HepG2 (cell line): Measurements from ENCODE around the gene SHMT1. TPM values are rescaled to one million over a fixed set of nuclear protein-coding genes. Genes with fewer than 3 reads are reported as not detected.
"Not testable (repeated sequence)": the region's sequence is repeated elsewhere in the genome, so short reads cannot be mapped to it uniquely, and the experiment has no call there.

Source experiments
- ATAC-seq: fragments of 200-7000 bp; cut with Tn5 transposase; 3 replicates; pipeline ENCODE4 v1.9.1; 2020; ENCODE audit warnings: mild to moderate bottlenecking, moderate library complexity
- BruUV-seq: library from RNA; stranded (reverse); fragments of 400-500 nt; replicated peaks from 2 replicates; lab custom pipeline; 2021; lab: Mats Ljungman, UMichigan
- CTCF ChIA-PET: fragments of 300-600 bp; formaldehyde crosslinking; extraction: SDS; loops from one replicate; lab custom pipeline; 2021; ENCODE audit warnings: low total read pairs, inconsistent platforms, low intra/inter-chr PET ratio; lab: Yijun Ruan, JAX
- POLR2A ChIA-PET: fragments of 350-600 bp; sonication (Branson Sonifier 250); formaldehyde crosslinking; loops from one replicate; lab custom pipeline; 2020; ENCODE audit warnings: antibody characterized with exemption, inconsistent platforms; lab: Yijun Ruan, JAX
- DNase-seq: peaks from one replicate; pipeline ENCODE4 v3.0.0-alpha.2; 2015; ENCODE audit warnings: low spot score
- FAIRE-seq: peaks from 3 replicates; lab custom pipeline; 2011; peaks lifted over from hg19 to GRCh38; lab: Jason Lieb, UNC
- H2AFZ ChIP-seq: one replicate; pipeline ENCODE4 v1.6.1; 2011; ENCODE audit warnings: low read length, inconsistent platforms
- H3K27ac ChIP-seq: fragments of 300-600 bp; 3 replicates; pipeline ENCODE4 v1.8.0; 2011; ENCODE audit warnings: mixed run types, mild to moderate bottlenecking, mixed read lengths, low read length, inconsistent platforms; ENCODE audit not compliant: insufficient read depth; ENCODE audit errors: extremely low read length
- H3K27me3 ChIP-seq, 2 experiments: fragments of 200-600 bp in 1 of 2; 2 replicates in 1 of 2; 3 replicates in 1 of 2; pipeline versions ENCODE4 v1.6.0 to v1.8.0; 2011; ENCODE audit warnings: low read length in 2 of 2, mild to moderate bottlenecking in 2 of 2, moderate library complexity in 2 of 2, inconsistent platforms in 1 of 2; ENCODE audit not compliant: insufficient read depth in 2 of 2, control insufficient read depth in 1 of 2
- H3K36me3 ChIP-seq, 2 experiments: fragments of 200-600 bp in 1 of 2; replicated peaks in 1 of 2; 2 replicates in 1 of 2; 3 replicates in 1 of 2; pipeline versions ENCODE4 v1.5.1 to v1.8.0; 2011; ENCODE audit warnings: low read length in 2 of 2, inconsistent platforms in 1 of 2; ENCODE audit not compliant: insufficient read depth in 2 of 2, control insufficient read depth in 1 of 2
- H3K4me1 ChIP-seq: 2 replicates; pipeline ENCODE4 v1.5.1; 2012; ENCODE audit warnings: low read length, inconsistent platforms; ENCODE audit not compliant: insufficient read depth
- H3K4me2 ChIP-seq: 2 replicates; pipeline ENCODE4 v1.6.0; 2011; ENCODE audit warnings: low read depth, low read length, inconsistent platforms
- H3K4me3 ChIP-seq, 3 experiments: fragments of 200-600 bp in 1 of 3; sonication (generic), shearing (Covaris generic) in 1 of 3; replicated peaks in 1 of 3; 2 replicates each; pipeline ENCODE4 v1.5.1; 2011 to 2016; ENCODE audit warnings: low read length in 3 of 3, inconsistent platforms in 2 of 3, low read depth in 2 of 3, mild to moderate bottlenecking in 2 of 3, control low read depth in 1 of 3, mixed read lengths in 1 of 3; ENCODE audit not compliant: insufficient read depth in 1 of 3
- H3K79me2 ChIP-seq: one replicate; pipeline ENCODE4 v1.6.1; 2011; ENCODE audit warnings: low read length, inconsistent platforms; ENCODE audit not compliant: insufficient read depth
- H3K9ac ChIP-seq: 2 replicates; pipeline ENCODE4 v1.6.0; 2011; ENCODE audit warnings: mild to moderate bottlenecking, low read depth, low read length, inconsistent platforms; ENCODE audit not compliant: insufficient read depth
- H3K9me3 ChIP-seq: 2 replicates; pipeline ENCODE4 v1.5.1; 2012; ENCODE audit warnings: mild to moderate bottlenecking, low read length
- H4K20me1 ChIP-seq: 2 replicates; pipeline ENCODE4 v1.6.0; 2011; ENCODE audit warnings: inconsistent platforms, mild to moderate bottlenecking, low read length, moderate library complexity; ENCODE audit not compliant: insufficient read depth
- WGBS: methylation state at CpG from one replicate; pipeline ENCODE4 v1.1.6; 2017; ENCODE audit warnings: low lambda C conversion rate; 5-methylcytosine and 5-hydroxymethylcytosine counted together
- in situ Hi-C: cut with HindIII; loops from 2 replicates; pipeline ENCODE4 v1.10.0; 2017; ENCODE audit warnings: low pct_unique_long_range_greater_than_20kb; ENCODE audit not compliant: extremely low pct_ligation_motif_present
- intact Hi-C: fragments of 100-400 bp; cut with micrococcal nuclease; formaldehyde crosslinking; loops from one replicate; pipeline ENCODE4 v1.10.0; 2022; ENCODE audit not compliant: unreplicated experiment
- polyA plus RNA-seq, 8 experiments: library from polyadenylated mRNA; depleted of rRNA in 3 of 8; stranded (reverse) in 7 of 8; unstranded in 1 of 8; fragments of >200 nt; fragmentation: Illumina TruSeq in 4 of 8; extraction: Trizol in 4 of 8; gene quantifications; 2 replicates each; pipeline versions ENCODE4 v1.2.1 to v1.2.3, GENCODE V29; 2011 to 2016; ENCODE audit warnings: low read depth in 4 of 8, missing spikeins in 1 of 8, mixed read lengths in 1 of 8; ENCODE audit not compliant: insufficient read depth in 1 of 8
- total RNA-seq, 5 experiments: library from RNA; depleted of rRNA; stranded (reverse); fragments of >200 nt; fragmentation: Illumina TruSeq; extraction: Trizol; gene quantifications; 2 replicates each; pipeline ENCODE4 v1.2.3, GENCODE V29; 2016; ENCODE audit warnings: low read depth in 1 of 5

The SHMT1 gene
- total and polyA plus RNA-seq, 2 of the 13 experiments (the other 11 are each of a cell fraction or from before 2014, with no cell fraction given) = 21.3 to 48.8 TPM

GRCh38 chr17:18403166-18403565 is 39.8 kb upstream of the SHMT1 start:
- POLR2A ChIA-PET, DNase-seq, H3K9ac ChIP-seq, CTCF ChIA-PET, H3K9me3 ChIP-seq, BruUV-seq, H2AFZ ChIP-seq, H3K4me1 ChIP-seq, H3K27me3 ChIP-seq, H3K4me3 ChIP-seq, H3K4me2 ChIP-seq, H3K79me2 ChIP-seq, FAIRE-seq, in situ Hi-C loops, H3K36me3 ChIP-seq, intact Hi-C loops, ATAC-seq, H4K20me1 ChIP-seq, H3K27ac ChIP-seq: not testable (repeated sequence)
- 0% methylated on average over 1 of the region's 5 CpGs for WGBS

- H2AFZ ChIP-seq, BruUV-seq, H3K4me3 ChIP-seq, H3K79me2 ChIP-seq, POLR2A ChIA-PET, H4K20me1 ChIP-seq, H3K4me2 ChIP-seq, DNase-seq, H3K27me3 ChIP-seq, CTCF ChIA-PET, H3K9ac ChIP-seq, H3K36me3 ChIP-seq, intact Hi-C loops, H3K27ac ChIP-seq, ATAC-seq, in situ Hi-C loops, H3K4me1 ChIP-seq, H3K9me3 ChIP-seq: not testable (repeated sequence)
- 15% methylated on average over 7 of the region's 7 CpGs for WGBS
- peak; percentile 23 for FAIRE-seq
Observed at GRCh38 chr17:18401872-18402590, 38.7 kb upstream of the SHMT1 start.

DNA sequence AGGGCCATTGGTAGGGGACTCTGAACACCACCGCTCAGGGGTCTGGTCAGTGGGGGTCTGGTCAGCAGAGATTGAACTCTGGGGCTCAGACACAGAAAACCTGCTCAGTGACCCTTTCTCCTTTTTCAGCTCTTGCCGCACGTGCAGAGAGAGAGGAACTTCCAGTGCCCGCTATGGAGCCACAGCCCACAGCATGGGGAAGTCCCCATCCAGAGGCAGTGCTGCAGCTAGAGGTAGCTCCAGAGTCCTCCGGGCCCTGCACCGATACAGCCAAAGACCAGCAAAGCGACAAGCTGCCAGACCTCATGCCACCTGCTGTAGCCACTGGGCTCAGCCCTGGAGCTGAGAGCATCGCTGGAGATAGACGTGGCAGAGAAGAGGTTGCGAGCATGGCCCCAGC is 25.4 kb upstream of the SHMT1 start:
- H3K9me3 ChIP-seq, H3K27me3 ChIP-seq, H3K79me2 ChIP-seq, BruUV-seq, H3K4me3 ChIP-seq, H4K20me1 ChIP-seq, POLR2A ChIA-PET, H3K4me2 ChIP-seq, intact Hi-C loops, H3K36me3 ChIP-seq, CTCF ChIA-PET, in situ Hi-C loops, H3K9ac ChIP-seq, DNase-seq, H3K27ac ChIP-seq, H2AFZ ChIP-seq, ATAC-seq, FAIRE-seq, H3K4me1 ChIP-seq: not testable (repeated sequence)
- WGBS = 29% methylated on average over 1 of the region's 10 CpGs

DNA sequence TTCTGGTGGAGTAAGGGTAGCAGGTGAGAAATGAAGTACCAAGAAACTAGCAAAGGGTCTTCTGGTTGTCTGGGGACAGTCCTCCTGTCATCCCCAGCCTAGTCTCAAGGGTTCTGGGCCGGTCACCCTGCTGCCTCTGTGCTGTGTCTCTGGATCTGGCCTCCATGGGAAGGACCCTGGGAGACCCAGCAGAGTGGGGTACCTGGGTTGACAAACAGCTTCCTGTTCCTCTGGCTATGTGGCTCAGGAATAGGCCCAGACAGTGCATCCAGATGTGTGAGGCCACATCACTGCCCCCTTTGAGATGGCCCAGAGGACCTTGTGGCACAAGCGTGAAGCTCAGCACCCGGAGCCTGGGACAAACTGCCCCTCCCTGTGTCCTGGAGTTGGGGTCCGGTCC is 24.9 kb upstream of the SHMT1 start:
- H3K9me3 ChIP-seq, H3K79me2 ChIP-seq, FAIRE-seq, intact Hi-C loops, H4K20me1 ChIP-seq, in situ Hi-C loops, CTCF ChIA-PET, H3K9ac ChIP-seq, H3K27ac ChIP-seq, POLR2A ChIA-PET, H3K4me3 ChIP-seq, H3K4me1 ChIP-seq, H2AFZ ChIP-seq, H3K36me3 ChIP-seq, H3K4me2 ChIP-seq, H3K27me3 ChIP-seq, DNase-seq, BruUV-seq, ATAC-seq: not testable (repeated sequence)
- 0% methylated on average over 2 of the region's 4 CpGs for WGBS
